ENCODE measurements around the gene S1PR4. TPM values are rescaled to one million over a fixed set of nuclear protein-coding genes. Genes with fewer than 3 reads are reported as not detected.

Gene S1PR4
- total and polyA plus RNA-seq, 9 of the 15 experiments (the other 6 are each of a cell fraction or from before 2014, with no cell fraction given): 0.27 TPM; not detected in 8

DNA sequence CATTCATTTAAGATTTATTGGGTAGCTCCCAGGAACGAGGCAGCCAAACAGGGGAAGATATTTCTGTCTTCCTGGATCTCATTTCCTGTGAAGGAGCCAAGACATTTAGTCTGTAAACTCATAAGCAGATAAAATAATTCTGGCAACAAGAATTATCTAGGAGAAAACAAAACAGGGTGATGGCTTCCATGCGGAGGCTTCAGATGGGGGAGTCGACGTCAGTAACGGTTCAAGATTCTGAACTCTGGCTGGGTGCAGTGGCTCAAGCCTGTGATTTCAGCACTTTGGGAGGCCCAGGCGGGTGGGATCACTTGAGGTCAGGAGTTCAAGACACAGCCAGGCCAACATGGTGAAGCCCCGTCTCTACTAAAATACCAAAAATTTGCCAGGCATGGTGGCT lies 41.5 kb upstream of the S1PR4 start:
- 34% methylated on average over 7 of the region's 7 CpGs for WGBS (ENCODE audit: insufficient coverage, low coverage, missing lambda C conversion rate)
- no peak for TF ChIP-seq MAZ (CRISPR knock-in tag; conservative IDR thresholded peaks at IDR 0.05 in 1 of 2, IDR thresholded peaks at IDR 0.05 in 1 of 2)
- TF ChIP-seq ZNF253 (CRISPR knock-in tag; conservative IDR thresholded peaks at IDR 0.05): no peak
- TF ChIP-seq, protein P1, sequence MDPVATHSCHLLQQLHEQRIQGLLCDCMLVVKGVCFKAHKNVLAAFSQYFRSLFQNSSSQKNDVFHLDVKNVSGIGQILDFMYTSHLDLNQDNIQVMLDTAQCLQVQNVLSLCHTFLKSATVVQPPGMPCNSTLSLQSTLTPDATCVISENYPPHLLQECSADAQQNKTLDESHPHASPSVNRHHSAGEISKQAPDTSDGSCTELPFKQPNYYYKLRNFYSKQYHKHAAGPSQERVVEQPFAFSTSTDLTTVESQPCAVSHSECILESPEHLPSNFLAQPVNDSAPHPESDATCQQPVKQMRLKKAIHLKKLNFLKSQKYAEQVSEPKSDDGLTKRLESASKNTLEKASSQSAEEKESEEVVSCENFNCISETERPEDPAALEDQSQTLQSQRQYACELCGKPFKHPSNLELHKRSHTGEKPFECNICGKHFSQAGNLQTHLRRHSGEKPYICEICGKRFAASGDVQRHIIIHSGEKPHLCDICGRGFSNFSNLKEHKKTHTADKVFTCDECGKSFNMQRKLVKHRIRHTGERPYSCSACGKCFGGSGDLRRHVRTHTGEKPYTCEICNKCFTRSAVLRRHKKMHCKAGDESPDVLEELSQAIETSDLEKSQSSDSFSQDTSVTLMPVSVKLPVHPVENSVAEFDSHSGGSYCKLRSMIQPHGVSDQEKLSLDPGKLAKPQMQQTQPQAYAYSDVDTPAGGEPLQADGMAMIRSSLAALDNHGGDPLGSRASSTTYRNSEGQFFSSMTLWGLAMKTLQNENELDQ (CRISPR knock-in tag; IDR thresholded peaks at IDR 0.05; ENCODE audit: borderline replicate concordance): no peak
- TF ChIP-seq USF1 (CRISPR knock-in tag; IDR thresholded peaks at IDR 0.05): no peak
- no peak for TF ChIP-seq ZFX (CRISPR knock-in tag; IDR thresholded peaks at IDR 0.05)
- no peak for TF ChIP-seq BACH1 (tag; IDR thresholded peaks at IDR 0.05)
- no peak for TF ChIP-seq RBM17 (IDR thresholded peaks at IDR 0.05; ENCODE audit: borderline replicate concordance, low read depth, low read length)
- TF ChIP-seq ZNF124 (CRISPR knock-in tag; IDR thresholded peaks at IDR 0.05): no peak
- no peak for TF ChIP-seq NCOA1 (IDR thresholded peaks at IDR 0.05; ENCODE audit: low read depth)
- TF ChIP-seq KLF6 (CRISPR knock-in tag; IDR thresholded peaks at IDR 0.05; ENCODE audit: borderline replicate concordance): no peak
- TF ChIP-seq ZNF444 (CRISPR knock-in tag; IDR thresholded peaks at IDR 0.05): no peak
- TF ChIP-seq ZNF174 (CRISPR knock-in tag; IDR thresholded peaks at IDR 0.05): no peak
- TF ChIP-seq FIP1L1 (IDR thresholded peaks at IDR 0.05; ENCODE audit: low read depth, low read length, poor library complexity, severe bottlenecking): no peak
- TF ChIP-seq HIVEP1 (CRISPR knock-in tag; IDR thresholded peaks at IDR 0.05): no peak
- TF ChIP-seq, protein P2, sequence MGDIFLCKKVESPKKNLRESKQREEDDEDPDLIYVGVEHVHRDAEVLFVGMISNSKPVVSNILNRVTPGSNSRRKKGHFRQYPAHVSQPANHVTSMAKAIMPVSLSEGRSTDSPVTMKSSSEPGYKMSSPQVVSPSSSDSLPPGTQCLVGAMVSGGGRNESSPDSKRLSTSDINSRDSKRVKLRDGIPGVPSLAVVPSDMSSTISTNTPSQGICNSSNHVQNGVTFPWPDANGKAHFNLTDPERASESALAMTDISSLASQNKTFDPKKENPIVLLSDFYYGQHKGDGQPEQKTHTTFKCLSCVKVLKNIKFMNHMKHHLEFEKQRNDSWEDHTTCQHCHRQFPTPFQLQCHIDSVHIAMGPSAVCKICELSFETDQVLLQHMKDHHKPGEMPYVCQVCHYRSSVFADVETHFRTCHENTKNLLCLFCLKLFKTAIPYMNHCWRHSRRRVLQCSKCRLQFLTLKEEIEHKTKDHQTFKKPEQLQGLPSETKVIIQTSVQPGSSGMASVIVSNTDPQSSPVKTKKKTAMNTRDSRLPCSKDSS (IDR thresholded peaks at IDR 0.05; ENCODE audit: low read depth, partially characterized antibody): no peak

More for the DNA sequence above, 41.5 kb upstream of the S1PR4 start:
- Histone ChIP-seq H4K20me1 (replicated peaks; ENCODE audit: control insufficient read depth, insufficient read depth, low read length) (no peaks in the 10 kb centered on the region), H3K36me3 (ENCODE audit: control insufficient read depth, insufficient read depth, low read length) (no peaks in the 10 kb centered on the region), H3K27ac (ENCODE audit: extremely low read depth, low read depth, low read length) (no peak overlapping the region), H3K27me3 (ENCODE audit: control insufficient read depth in 2 of 2, insufficient read depth in 2 of 2, low read length in 2 of 2) (no peaks in the 10 kb centered on the region), H3K4me3 (no peak overlapping the region), H3K4me1 (replicated peaks in 1 of 2; ENCODE audit: control insufficient read depth in 2 of 2, insufficient read depth in 2 of 2, low read length in 2 of 2) (peaks cover 13 to 29% of the 10 kb centered on the region in 2 experiments), H3K9me1 (ENCODE audit: control insufficient read depth, insufficient read depth, low read length) (no peaks in the 10 kb centered on the region), H3K9me3 (replicated peaks; ENCODE audit: control insufficient read depth, insufficient read depth, low read depth, low read length) (no peaks in the 10 kb centered on the region; the same call in 1 of the 2 replicates), H3K4me2 (ENCODE audit: insufficient read depth, low read length) (no peak overlapping the region), H3K79me2 (ENCODE audit: control insufficient read depth, insufficient read depth, low read length) (no peaks in the 10 kb centered on the region), H2AFZ (ENCODE audit: low read depth, low read length) (peak overlapping the region; percentile 15; the same call in 1 of the 2 replicates), H3K9ac (ENCODE audit: insufficient read depth in 1 of 2, low read depth in 2 of 2, low read length in 2 of 2) (no peak overlapping the region; a peak in 1 of 4 replicates)
- ChIA-PET CTCF (ENCODE audit: low intra/inter-chr PET ratio) (no interaction called here), POLR2A (no interaction called here)
- FAIRE-seq (no peak), ATAC-seq (no peak), DNase-seq (ENCODE audit: extremely low read depth in 1 of 4, low spot score in 3 of 4) (no peak)
- intact Hi-C loops (cut with micrococcal nuclease): no loop called here
- BruUV-seq (replicated peaks): no TSS peak
- in situ Hi-C loops (cut with MboI): no loop called here

Data from K562 (cell line).